Activated CD8-positive, alpha-beta T cell treated with anti-CD3 and anti-CD28 coated beads for 36 hours (primary cell): ENCODE measurements around the gene EXOC3L4. TPM values are rescaled to one million over a fixed set of nuclear protein-coding genes. Genes with fewer than 3 reads are reported as not detected.

ENCODE experiments used
- ATAC-seq: fragments of 200-7000 bp; cut with Tn5 transposase; one replicate; pipeline ENCODE4 v1.10.0; 2021; ENCODE audit warnings: mild to moderate bottlenecking, moderate library complexity
- CTCF ChIA-PET: fragments of 350-600 bp; sonication (Branson Sonifier 250); formaldehyde crosslinking; loops from one replicate; lab custom pipeline; 2021; ENCODE audit warnings: antibody characterized with exemption; lab: Charles Lee
- POLR2A ChIA-PET: fragments of 350-600 bp; sonication (Branson Sonifier 250); formaldehyde crosslinking; loops from one replicate; lab custom pipeline; 2021; ENCODE audit warnings: antibody characterized with exemption; lab: Charles Lee
- DNase-seq: peaks from one replicate; pipeline ENCODE4 v3.0.0-alpha.2; 2020
- H3K27ac Mint-ChIP-seq: one replicate; pipeline ENCODE4 v1.8.0; 2021; ENCODE audit warnings: mild to moderate bottlenecking, mixed read lengths
- H3K27me3 Mint-ChIP-seq: one replicate; pipeline ENCODE4 v1.8.0; 2021; ENCODE audit warnings: mixed read lengths
- H3K36me3 Mint-ChIP-seq: one replicate; pipeline ENCODE4 v1.8.0; 2021; ENCODE audit warnings: low read depth, mixed read lengths
- H3K4me1 Mint-ChIP-seq: one replicate; pipeline ENCODE4 v1.8.0; 2021; ENCODE audit warnings: low read depth, mixed read lengths
- H3K4me3 Mint-ChIP-seq: one replicate; pipeline ENCODE4 v1.8.0; 2021; ENCODE audit warnings: mild to moderate bottlenecking, moderate library complexity, mixed read lengths
- H3K9me3 Mint-ChIP-seq: one replicate; pipeline ENCODE4 v1.8.0; 2021; ENCODE audit warnings: mixed read lengths
- CTCF ChIP-seq: fragments of 200-600 bp; IDR thresholded peaks from one replicate; pipeline ENCODE4 v1.8.0; 2022; ENCODE audit warnings: antibody characterized with exemption, mild to moderate bottlenecking
- intact Hi-C: fragments of 100-400 bp; cut with micrococcal nuclease; formaldehyde crosslinking; loops from one replicate; pipeline ENCODE4 v1.10.0; 2022
- total RNA-seq, 2 experiments: library from RNA; stranded (reverse); gene quantifications; one replicate each; pipeline ENCODE4 v1.2.3, GENCODE V29; 2021

EXOC3L4 gene
- total RNA-seq, 2 experiments from 2014 or later = not detected

- ChIA-PET CTCF (interaction anchor here (1.1 to 1.2 kb wide), 2 partner anchors 39 to 371 kb away, joined by 3 to 4 read pairs; no protein-coding TSS in a partner anchor), POLR2A (no interaction called here)
- ATAC-seq (no peak), DNase-seq (no peak)
- no peak for TF ChIP-seq CTCF
- intact Hi-C loops = no loop called here
- Mint-ChIP-seq H3K4me1 (no peaks in the 10 kb centered on the region), H3K9me3 (no peaks in the 10 kb centered on the region), H3K36me3 (no peaks in the 10 kb centered on the region), H3K27ac (no peak overlapping the region), H3K27me3 (peaks cover 4% of the 10 kb centered on the region), H3K4me3 (no peak overlapping the region)
Observed at GRCh38 chr14:103065861-103066260, 28.7 kb upstream of the EXOC3L4 start.

- POLR2A ChIA-PET = no interaction called here
- CTCF ChIA-PET = interaction anchor here (1.2 kb wide), 1 partner anchor 38 kb away, joined by 3 read pairs; no protein-coding TSS in a partner anchor
Observed at GRCh38 chr14:103066399-103066798, 28.1 kb upstream of the EXOC3L4 start.

GRCh38 chr14:103067231-103067954 lies 27.1 kb upstream of the EXOC3L4 start:
- H3K36me3 Mint-ChIP-seq = no peaks in the 10 kb centered on the region
- ATAC-seq (no peak), DNase-seq (no peak)
- H3K4me3 Mint-ChIP-seq = no peak overlapping the region
- no peak for TF ChIP-seq CTCF
- H3K9me3 Mint-ChIP-seq = no peaks in the 10 kb centered on the region
- peaks cover 4% of the 10 kb centered on the region for H3K27me3 Mint-ChIP-seq
- no peak overlapping the region for H3K27ac Mint-ChIP-seq
- H3K4me1 Mint-ChIP-seq = no peaks in the 10 kb centered on the region
- CTCF ChIA-PET = no interaction called here
- POLR2A ChIA-PET = interaction anchor here (0.6 kb wide), 1 partner anchor 114 kb away, joined by 3 read pairs; no protein-coding TSS in a partner anchor
- intact Hi-C loops = no loop called here

More at GRCh38 chr14:103066399-103066798, 28.1 kb upstream of the EXOC3L4 start:
- no peaks in the 10 kb centered on the region for H3K36me3 Mint-ChIP-seq
- ATAC-seq (no peak), DNase-seq (no peak)
- no peak overlapping the region for H3K27ac Mint-ChIP-seq
- no peak overlapping the region for H3K4me3 Mint-ChIP-seq
- H3K9me3 Mint-ChIP-seq = no peaks in the 10 kb centered on the region
- TF ChIP-seq CTCF = no peak
- intact Hi-C loops = no loop called here
- H3K4me1 Mint-ChIP-seq = no peaks in the 10 kb centered on the region
- H3K27me3 Mint-ChIP-seq = peaks cover 4% of the 10 kb centered on the region

GRCh38 chr14:103068351-103069073 lies 26.0 kb upstream of the EXOC3L4 start:
- CTCF ChIA-PET = interaction anchor here (1.0 to 2.4 kb wide), 2 partner anchors 36 to 224 kb away, joined by 3 to 6 read pairs; no protein-coding TSS in a partner anchor
- H3K4me1 Mint-ChIP-seq = no peaks in the 10 kb centered on the region
- H3K27me3 Mint-ChIP-seq = peaks cover 4% of the 10 kb centered on the region
- no peak overlapping the region for H3K4me3 Mint-ChIP-seq
- POLR2A ChIA-PET = no interaction called here
- intact Hi-C loops = no loop called here
- no peaks in the 10 kb centered on the region for H3K36me3 Mint-ChIP-seq
- no peak for ATAC-seq
- H3K9me3 Mint-ChIP-seq = no peaks in the 10 kb centered on the region
- no peak for TF ChIP-seq CTCF
- no peak for DNase-seq
- no peak overlapping the region for H3K27ac Mint-ChIP-seq
